ENCODE data around the gene U2SURP.
"Not testable (repeated sequence)": the region's sequence is repeated elsewhere in the genome, so short reads cannot be mapped to it uniquely, and the experiment has no call there.

Gene U2SURP

GRCh38 chr3:143073983-143074382 is 72.6 kb downstream of the U2SURP start:
- DNase-seq: not testable (repeated sequence)

GRCh38 chr3:143078883-143079282 is 77.5 kb downstream of the U2SURP start:
- no peak for DNase-seq

- no peak for DNase-seq
These were observed 78.8 kb downstream of the U2SURP start for GRCh38 chr3:143080196-143080595.

GRCh38 chr3:143081365-143081764 is 80.0 kb downstream of the U2SURP start:
- no peak for DNase-seq

- no peak for DNase-seq
These were observed 80.7 kb downstream of the U2SURP start for GRCh38 chr3:143081844-143082778.

GRCh38 chr3:143083781-143084180 is 82.4 kb downstream of the U2SURP start:
- no peak for DNase-seq

GRCh38 chr3:143084856-143085731 is 83.7 kb downstream of the U2SURP start:
- DNase-seq: peak; percentile 19

GRCh38 chr3:143088835-143089234 is 87.5 kb downstream of the U2SURP start:
- DNase-seq: no peak

GRCh38 chr3:143089965-143090364 is 88.6 kb downstream of the U2SURP start:
- DNase-seq: no peak

GRCh38 chr3:143090486-143090885 is 89.1 kb downstream of the U2SURP start:
- no peak for DNase-seq

- no peak for DNase-seq
These were observed 89.8 kb downstream of the U2SURP start for GRCh38 chr3:143090976-143091837.

- DNase-seq: no peak
These were observed 90.8 kb downstream of the U2SURP start for GRCh38 chr3:143092191-143092590.

- no peak for DNase-seq
These were observed 94.4 kb downstream of the U2SURP start for GRCh38 chr3:143095813-143096212.

- no peak for DNase-seq
These were observed 96.8 kb downstream of the U2SURP start for GRCh38 chr3:143098032-143098764.

GRCh38 chr3:143099210-143099609 is 97.8 kb downstream of the U2SURP start:
- no peak for DNase-seq

GRCh38 chr3:143099690-143100089 is 98.3 kb downstream of the U2SURP start:
- DNase-seq: no peak

GRCh38 chr3:143100451-143100850 is 99.1 kb downstream of the U2SURP start:
- no peak for DNase-seq

- DNase-seq: no peak
These were observed 100.5 kb downstream of the U2SURP start for GRCh38 chr3:143101792-143102381.

GRCh38 chr3:143103652-143104051 is 102.3 kb downstream of the U2SURP start:
- DNase-seq: no peak

GRCh38 chr3:143105170-143105569 is 103.8 kb downstream of the U2SURP start:
- DNase-seq: no peak

GRCh38 chr3:143109861-143110260 is 108.5 kb downstream of the U2SURP start:
- DNase-seq: no peak

All from SIG-M5 (cell line).